ENCODE results near the gene PSMC3. TPM values are rescaled to one million over a fixed set of nuclear protein-coding genes. Genes with fewer than 3 reads are reported as not detected.

PSMC3 gene
- total RNA-seq, 6 experiments from 2014 or later = 52.5 to 98.1 (median 63.3) TPM

DNA sequence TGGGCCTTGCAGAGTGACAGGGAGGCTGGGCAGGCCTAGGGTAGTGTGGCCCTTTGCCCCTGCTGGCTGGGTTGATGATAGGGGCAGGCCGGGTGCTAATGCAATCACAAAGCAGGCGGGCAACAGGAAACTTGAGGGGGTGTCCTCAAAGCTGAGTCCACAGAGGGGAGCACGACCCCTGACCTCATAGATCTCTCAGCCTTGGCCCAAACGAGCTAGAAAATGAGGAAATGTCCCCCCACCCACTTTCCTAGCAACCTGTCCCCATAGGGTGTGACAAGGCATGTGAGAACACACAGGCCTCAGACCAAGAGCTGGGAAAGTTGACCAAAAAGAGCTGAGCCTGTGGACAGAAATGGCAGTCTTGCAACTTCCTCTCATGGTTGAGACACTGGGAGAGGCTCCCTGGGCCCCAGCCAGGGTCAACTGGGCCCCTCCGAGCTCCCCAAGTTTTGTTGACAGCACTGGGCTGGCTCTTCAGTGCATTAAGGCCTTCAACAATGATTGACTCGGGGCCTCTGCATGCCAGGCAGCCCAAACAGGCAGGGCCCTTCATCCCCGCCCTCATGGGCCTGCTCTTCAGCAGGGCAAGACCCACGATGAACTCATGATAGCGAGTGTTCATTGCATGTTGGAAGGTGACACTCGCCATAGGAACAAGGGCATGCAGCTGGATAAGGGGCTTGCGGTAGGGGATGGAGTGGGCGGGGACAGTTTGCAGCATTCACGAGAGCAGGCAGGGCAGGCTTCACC lies 38.1 kb downstream of the PSMC3 start:
- peak; percentile 39 to 48 (median 43) for ATAC-seq

GRCh38 chr11:47384498-47384897 lies 41.7 kb downstream of the PSMC3 start:
- no peaks in the 10 kb centered on the region for H3K4me1 ChIP-seq
- H3K4me3 ChIP-seq = no peak overlapping the region
- TF ChIP-seq POLR2A (IDR thresholded peaks at IDR 0.05) = no peak
- no peak for TF ChIP-seq CTCF (IDR thresholded peaks at IDR 0.05)
- ATAC-seq (no peak), DNase-seq (no peak)
- no peak overlapping the region for H3K27ac ChIP-seq
- H3K36me3 ChIP-seq = no peaks in the 10 kb centered on the region
- no peaks in the 10 kb centered on the region for H3K9me3 ChIP-seq
- WGBS (ENCODE audit: insufficient coverage, low coverage, low lambda C conversion rate, missing lambda C conversion rate) = 83% methylated on average over 4 of the region's 4 CpGs
- intact Hi-C loops (cut with DNase I) = no loop called here
- H3K27me3 ChIP-seq = no peaks in the 10 kb centered on the region

More for the DNA sequence above, 38.1 kb downstream of the PSMC3 start:
- no peak for TF ChIP-seq CTCF (IDR thresholded peaks at IDR 0.05)
- TF ChIP-seq POLR2A (IDR thresholded peaks at IDR 0.05) = no peak
- intact Hi-C loops (cut with DNase I) = no loop called here
- WGBS (ENCODE audit: insufficient coverage, low coverage, low lambda C conversion rate, missing lambda C conversion rate) = 59% methylated on average over 8 of the region's 13 CpGs
- DNase-seq = peak in 1 of 3 donors; percentile 61
- Histone ChIP-seq H3K36me3 (no peaks in the 10 kb centered on the region), H3K27me3 (no peaks in the 10 kb centered on the region), H3K4me3 (no peak overlapping the region), H3K27ac (peak overlapping the region in 1 of 3 donors; percentile 43), H3K9me3 (no peaks in the 10 kb centered on the region), H3K4me1 (no peaks in the 10 kb centered on the region)

- TF ChIP-seq CTCF (IDR thresholded peaks at IDR 0.05) (no peak), POLR2A (IDR thresholded peaks at IDR 0.05) (no peak)
- intact Hi-C loops (cut with DNase I) = no loop called here
- Histone ChIP-seq H3K27ac (no peak overlapping the region), H3K27me3 (no peaks in the 10 kb centered on the region), H3K36me3 (no peaks in the 10 kb centered on the region), H3K9me3 (no peaks in the 10 kb centered on the region), H3K4me3 (no peak overlapping the region), H3K4me1 (no peaks in the 10 kb centered on the region)
- 45% methylated on average over 4 of the region's 4 CpGs for WGBS (ENCODE audit: insufficient coverage, low coverage, low lambda C conversion rate, missing lambda C conversion rate)
- peak in 1 of 4 donors; percentile 11 for ATAC-seq
- no peak for DNase-seq
These were observed 43.2 kb downstream of the PSMC3 start for GRCh38 chr11:47383071-47383470.

DNA sequence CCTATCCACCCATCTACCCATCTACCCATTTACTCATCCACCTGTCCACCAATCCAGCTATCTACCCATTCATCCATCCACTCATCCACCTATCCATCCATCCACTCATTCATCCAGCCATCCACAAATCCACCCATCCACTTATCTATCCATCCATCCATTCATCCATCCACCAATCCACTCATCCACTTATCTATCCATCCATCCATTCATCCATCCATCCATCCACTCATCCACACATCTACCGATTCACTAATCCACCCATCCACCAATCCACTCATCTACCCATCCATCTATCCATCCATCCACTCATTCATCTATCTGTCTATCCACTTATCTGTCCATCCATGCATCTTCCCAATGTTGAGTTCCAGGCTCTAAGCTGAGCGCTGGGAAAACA lies 46.2 kb downstream of the PSMC3 start:
- TF ChIP-seq POLR2A (IDR thresholded peaks at IDR 0.05) = no peak
- TF ChIP-seq CTCF (IDR thresholded peaks at IDR 0.05) = no peak
- no peaks in the 10 kb centered on the region for H3K9me3 ChIP-seq
- WGBS (ENCODE audit: insufficient coverage, low coverage, low lambda C conversion rate, missing lambda C conversion rate) = 74% methylated on average over 2 of the region's 2 CpGs
- no peaks in the 10 kb centered on the region for H3K36me3 ChIP-seq
- no peaks in the 10 kb centered on the region for H3K27me3 ChIP-seq
- no peak for ATAC-seq
- no peak overlapping the region for H3K4me3 ChIP-seq
- intact Hi-C loops (cut with DNase I) = no loop called here
- no peak for DNase-seq
- H3K27ac ChIP-seq = no peak overlapping the region
- H3K4me1 ChIP-seq = no peaks in the 10 kb centered on the region

All from right lobe of liver (tissue), 6 donors.